GM19025 (cell line): Measurements from ENCODE around the gene MMP14.
"Not testable (repeated sequence)": the region's sequence is repeated elsewhere in the genome, so short reads cannot be mapped to it uniquely, and the experiment has no call there.

Source experiments
- ATAC-seq: cut with Tn5 transposase; IDR thresholded peaks from one replicate; pipeline ENCODE4 v1.9.1; 2021; ENCODE audit warnings: mild to moderate bottlenecking, low read depth, moderate library complexity; ENCODE audit not compliant: unreplicated experiment

MMP14 gene

GRCh38 chr14:22839159-22839779 is 2.9 kb downstream of the MMP14 start:
- no peak for ATAC-seq

GRCh38 chr14:22841311-22841710 is 4.9 kb downstream of the MMP14 start:
- no peak for ATAC-seq

GRCh38 chr14:22841769-22842168 is 5.4 kb downstream of the MMP14 start:
- no peak for ATAC-seq

GRCh38 chr14:22842211-22843122 is 6.1 kb downstream of the MMP14 start:
- ATAC-seq: no peak

GRCh38 chr14:22843123-22843925 is 6.9 kb downstream of the MMP14 start:
- ATAC-seq: no peak

GRCh38 chr14:22844221-22845102 is 8.1 kb downstream of the MMP14 start:
- ATAC-seq: no peak

GRCh38 chr14:22845103-22845394 is 8.7 kb downstream of the MMP14 start:
- no peak for ATAC-seq

- ATAC-seq: no peak
Observed at GRCh38 chr14:22845821-22846625, 9.6 kb downstream of the MMP14 start.

- ATAC-seq: no peak
Observed at GRCh38 chr14:22846811-22847307, 10.5 kb downstream of the MMP14 start.

- ATAC-seq: no peak
Observed at GRCh38 chr14:22847661-22848341, 11.4 kb downstream of the MMP14 start.

GRCh38 chr14:22848351-22849164 is 12.2 kb downstream of the MMP14 start:
- ATAC-seq: no peak

GRCh38 chr14:22849212-22849819 is 12.9 kb downstream of the MMP14 start:
- ATAC-seq: no peak

GRCh38 chr14:22850944-22851764 is 14.8 kb downstream of the MMP14 start:
- ATAC-seq: no peak

- not testable (repeated sequence) for ATAC-seq
Observed at GRCh38 chr14:22852178-22852577, 15.8 kb downstream of the MMP14 start.

GRCh38 chr14:22852599-22852939 is 16.2 kb downstream of the MMP14 start:
- ATAC-seq: no peak

- peak; percentile 77 for ATAC-seq
Observed at GRCh38 chr14:22852940-22853767, 16.8 kb downstream of the MMP14 start.
